Ovary (tissue), 9 donors: ENCODE results near the gene MBNL1. TPM values are rescaled to one million over a fixed set of nuclear protein-coding genes. Genes with fewer than 3 reads are reported as not detected.
A peak's percentile ranks its signal among the peaks of the same experiment; 100 is the strongest.

Source experiments
- DNase-seq, 5 donors: peaks; one replicate each; pipeline ENCODE4 v3.0.0-alpha.2; 2019 to 2020
- H3K27ac ChIP-seq, 2 donors: fragments of 200-600 bp; one replicate each; pipeline versions ENCODE4 v1.5.1 to v1.8.0; 2019 to 2022
- H3K27me3 ChIP-seq: fragments of 200-600 bp; one replicate; pipeline ENCODE4 v1.8.0; 2022
- H3K36me3 ChIP-seq: fragments of 200-600 bp; sonication (generic); one replicate; pipeline ENCODE4 v1.5.1; 2019
- H3K4me1 ChIP-seq: one replicate; pipeline ENCODE4 v1.8.1; 2013; ENCODE audit warnings: mild to moderate bottlenecking, moderate library complexity; ENCODE audit not compliant: insufficient read depth
- H3K4me3 ChIP-seq: fragments of 200-600 bp; sonication (generic); one replicate; pipeline ENCODE4 v1.5.1; 2017
- H3K9me3 ChIP-seq, 2 donors: fragments of 200-600 bp in 1 of 2; sonication (generic) in 1 of 2; one replicate each; pipeline versions ENCODE4 v1.5.1 to v1.8.1; 2013 to 2019; ENCODE audit warnings: mild to moderate bottlenecking in 1 of 2, moderate library complexity in 1 of 2
- EP300 ChIP-seq: sonication (generic); formaldehyde crosslinking; IDR thresholded peaks from one replicate; pipeline ENCODE4 v1.6.1; 2017; ENCODE audit warnings: antibody characterized with exemption
- POLR2A ChIP-seq: fragments of 450-650 bp; IDR thresholded peaks from one replicate; pipeline ENCODE4 v1.6.1; 2017; ENCODE audit warnings: antibody characterized with exemption, mild to moderate bottlenecking, moderate library complexity
- whole genome bisulfite sequencing, 3 donors: extraction: QIAGEN DNeasy Blood & Tissue Kit in 1 of 3; methylation state at CpG; one replicate each; pipeline versions ENCODE4 v1.1.5 to v1.1.7; 2013 to 2017; 5-methylcytosine and 5-hydroxymethylcytosine counted together
- intact Hi-C, 4 donors: fragments of 100-400 bp; cut with DNase I; formaldehyde crosslinking; loops; one replicate each; pipeline versions ENCODE4 v1.11.0 to v1.15.1; 2022 to 2023
- polyA plus RNA-seq, 2 donors: library from polyadenylated mRNA; stranded (reverse); fragments of 200-250 nt in 1 of 2; fragments of 350-450 nt in 1 of 2; fragmentation: Illumina TruSeq in 1 of 2; extraction: RNeasy Lipid Tissue Mini Kit (QIAGEN cat#74804) in 1 of 2; gene quantifications; one replicate each; pipeline ENCODE4 v1.2.3, GENCODE V29; 2013 to 2014
- total RNA-seq, 7 donors: library from RNA; depleted of rRNA in 2 of 7; stranded (reverse); fragments of >200 nt in 2 of 7; fragmentation: NEBNext Ultra II Directional in 3 of 7; extraction: Animal tissue kit (Norgen Biotek cat#: 25700) in 3 of 7; gene quantifications; one replicate each; pipeline versions ENCODE4 v1.1.0 to v1.2.4, GENCODE V29; 2016 to 2023
- TF ChIP-seq, protein P1 (sequence below), 3 donors: fragments of 450-650 bp in 2 of 3; fragments of 200-600 bp in 1 of 3; IDR thresholded peaks; one replicate each; pipeline versions ENCODE4 v1.5.1 to v1.8.0; 2016 to 2022; ENCODE audit warnings: antibody characterized with exemption in 3 of 3, mild to moderate bottlenecking in 1 of 3
- donor health status: DM: no; HTN: no; CAD: no; lungs with moderate emphysema.
- donor health status: DM: no; HTN: no; CAD: no.
- donor health status: Bipolar disorder and iron deficiency.
- donor health status: DM: yes; HTN: yes; CAD: no.
- donor health status: DM: no; HTN: no; CAD: no.
- donor health status: DM: yes; HTN: yes; CAD: no.

The MBNL1 gene
- total and polyA plus RNA-seq, 9 donors = 39.7 to 152 (median 123) TPM

DNA sequence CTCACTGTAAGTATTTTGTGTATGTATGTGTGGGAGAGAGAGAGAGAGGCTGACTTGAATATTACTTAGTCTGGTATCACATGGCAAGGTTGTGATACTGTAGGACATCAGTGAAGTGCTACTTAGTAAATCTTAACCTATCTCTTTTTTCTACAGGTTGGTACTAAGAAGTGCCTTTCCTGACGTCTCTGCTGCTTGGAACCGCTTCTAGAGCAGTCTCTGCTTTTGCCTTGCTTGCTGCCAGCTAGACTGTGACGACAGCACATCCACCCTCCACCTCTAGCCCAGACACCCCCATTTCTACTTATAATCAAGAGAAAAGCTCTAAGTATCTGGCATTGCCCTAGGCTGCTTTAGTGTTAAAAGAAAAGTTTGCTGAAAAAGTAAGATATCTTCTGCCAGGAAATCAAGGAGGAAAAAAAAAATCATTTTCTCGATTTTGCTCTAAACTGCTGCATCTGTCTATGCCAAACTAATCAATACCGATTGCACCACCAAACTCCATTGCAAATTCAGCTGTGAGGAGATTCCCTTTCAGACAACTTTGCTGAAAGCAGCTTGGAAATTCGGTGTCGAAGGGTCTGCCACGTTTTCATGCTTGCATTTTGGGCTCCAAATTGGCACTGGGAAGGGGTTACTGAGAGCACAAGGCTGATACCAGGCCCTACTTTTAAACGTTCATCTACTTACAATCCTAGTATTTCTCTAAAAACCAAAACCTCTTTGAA lies 30.7 kb downstream of the MBNL1 start:
- intact Hi-C loops = loop anchor here in 1 of 4 donors (2.0 kb wide), 1 partner anchor 31 kb away; the partner anchor contains the start of gene MBNL1
- H3K9me3 ChIP-seq = no peaks in the 10 kb centered on the region
- H3K27ac ChIP-seq = peak overlapping the region; percentile 69 to 83
- peak in 1 of 5 donors; percentile 42 for DNase-seq
- peak overlapping the region; percentile 39 for H3K4me3 ChIP-seq
- WGBS, 3 donors = 14 to 21% (median 18%) methylated on average over 9 of the region's 9 CpGs
- TF ChIP-seq, protein P1, sequence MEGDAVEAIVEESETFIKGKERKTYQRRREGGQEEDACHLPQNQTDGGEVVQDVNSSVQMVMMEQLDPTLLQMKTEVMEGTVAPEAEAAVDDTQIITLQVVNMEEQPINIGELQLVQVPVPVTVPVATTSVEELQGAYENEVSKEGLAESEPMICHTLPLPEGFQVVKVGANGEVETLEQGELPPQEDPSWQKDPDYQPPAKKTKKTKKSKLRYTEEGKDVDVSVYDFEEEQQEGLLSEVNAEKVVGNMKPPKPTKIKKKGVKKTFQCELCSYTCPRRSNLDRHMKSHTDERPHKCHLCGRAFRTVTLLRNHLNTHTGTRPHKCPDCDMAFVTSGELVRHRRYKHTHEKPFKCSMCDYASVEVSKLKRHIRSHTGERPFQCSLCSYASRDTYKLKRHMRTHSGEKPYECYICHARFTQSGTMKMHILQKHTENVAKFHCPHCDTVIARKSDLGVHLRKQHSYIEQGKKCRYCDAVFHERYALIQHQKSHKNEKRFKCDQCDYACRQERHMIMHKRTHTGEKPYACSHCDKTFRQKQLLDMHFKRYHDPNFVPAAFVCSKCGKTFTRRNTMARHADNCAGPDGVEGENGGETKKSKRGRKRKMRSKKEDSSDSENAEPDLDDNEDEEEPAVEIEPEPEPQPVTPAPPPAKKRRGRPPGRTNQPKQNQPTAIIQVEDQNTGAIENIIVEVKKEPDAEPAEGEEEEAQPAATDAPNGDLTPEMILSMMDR (IDR thresholded peaks at IDR 0.05) = no peak
- TF ChIP-seq EP300 = no peak
- no peaks in the 10 kb centered on the region for H3K27me3 ChIP-seq
- peaks cover 5% of the 10 kb centered on the region for H3K4me1 ChIP-seq
- H3K36me3 ChIP-seq = no peaks in the 10 kb centered on the region

DNA sequence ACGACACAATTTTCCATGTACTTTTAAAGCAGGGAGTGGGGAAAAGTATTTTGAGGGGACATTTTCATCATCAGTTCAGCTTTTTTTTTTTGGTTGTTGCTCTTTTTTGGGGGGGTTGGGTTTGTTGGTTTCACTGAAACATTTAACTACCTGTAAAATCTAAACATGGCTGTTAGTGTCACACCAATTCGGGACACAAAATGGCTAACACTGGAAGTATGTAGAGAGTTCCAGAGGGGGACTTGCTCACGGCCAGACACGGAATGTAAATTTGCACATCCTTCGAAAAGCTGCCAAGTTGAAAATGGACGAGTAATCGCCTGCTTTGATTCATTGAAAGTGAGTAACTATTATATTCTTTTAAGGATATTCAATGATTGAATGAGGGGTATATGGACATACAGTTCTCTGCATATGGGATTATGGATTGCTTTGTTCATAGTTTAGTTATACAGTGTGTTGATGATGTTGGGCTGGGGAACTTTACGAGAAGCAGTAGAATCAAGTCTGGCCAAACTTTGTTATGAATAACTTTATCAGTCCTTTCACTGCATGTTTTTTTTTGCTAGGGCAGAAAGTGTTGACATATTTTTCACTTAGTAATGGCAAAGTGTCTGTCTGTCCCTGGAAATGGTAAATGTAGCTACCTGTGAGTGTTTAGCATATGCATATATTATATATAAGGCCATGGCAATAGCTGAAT lies 31.5 kb downstream of the MBNL1 start:
- Histone ChIP-seq H3K9me3 (no peaks in the 10 kb centered on the region), H3K36me3 (no peaks in the 10 kb centered on the region), H3K4me1 (peaks cover 5% of the 10 kb centered on the region), H3K27ac (peak overlapping the region in 1 of 2 donors; percentile 69), H3K27me3 (no peaks in the 10 kb centered on the region), H3K4me3 (peak overlapping the region; percentile 39)
- WGBS, 3 donors = 16 to 24% (median 16%) methylated on average over 8 of the region's 8 CpGs
- intact Hi-C loops = no loop called here
- DNase-seq = no peak
- TF ChIP-seq POLR2A (no peak), EP300 (no peak)
- TF ChIP-seq, protein P1 (IDR thresholded peaks at IDR 0.05) = no peak

DNA sequence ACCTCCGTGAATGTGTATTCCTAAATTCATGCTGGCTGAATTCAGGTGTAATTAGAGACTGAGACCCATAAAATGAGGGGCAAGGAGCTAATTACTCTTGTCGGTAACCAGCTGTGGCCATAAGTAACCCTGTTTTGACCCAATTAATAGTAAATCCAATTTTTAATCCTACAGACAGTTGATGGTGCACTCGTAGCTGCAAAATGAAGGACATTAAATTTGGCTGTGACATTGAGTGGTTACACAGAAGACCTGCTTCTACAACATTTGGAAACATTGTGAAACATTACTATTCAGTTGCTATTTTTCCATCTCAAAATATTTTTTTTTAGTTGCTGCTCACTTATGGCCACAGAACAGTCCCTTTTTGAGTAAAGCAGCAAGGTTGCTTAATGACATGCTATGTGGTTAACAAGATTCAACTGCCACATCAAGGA lies 33.0 kb downstream of the MBNL1 start:
- WGBS, 3 donors = 44 to 49% (median 45%) methylated on average over 3 of the region's 3 CpGs
- intact Hi-C loops = no loop called here
- Histone ChIP-seq H3K9me3 (no peaks in the 10 kb centered on the region), H3K27ac (peak overlapping the region in 1 of 2 donors; percentile 66), H3K4me3 (peak overlapping the region; percentile 39), H3K36me3 (no peaks in the 10 kb centered on the region), H3K27me3 (no peaks in the 10 kb centered on the region), H3K4me1 (peaks cover 3% of the 10 kb centered on the region)
- no peak for TF ChIP-seq POLR2A
- TF ChIP-seq EP300 = no peak
- TF ChIP-seq, protein P1 (IDR thresholded peaks at IDR 0.05) = no peak
- no peak for DNase-seq

DNA sequence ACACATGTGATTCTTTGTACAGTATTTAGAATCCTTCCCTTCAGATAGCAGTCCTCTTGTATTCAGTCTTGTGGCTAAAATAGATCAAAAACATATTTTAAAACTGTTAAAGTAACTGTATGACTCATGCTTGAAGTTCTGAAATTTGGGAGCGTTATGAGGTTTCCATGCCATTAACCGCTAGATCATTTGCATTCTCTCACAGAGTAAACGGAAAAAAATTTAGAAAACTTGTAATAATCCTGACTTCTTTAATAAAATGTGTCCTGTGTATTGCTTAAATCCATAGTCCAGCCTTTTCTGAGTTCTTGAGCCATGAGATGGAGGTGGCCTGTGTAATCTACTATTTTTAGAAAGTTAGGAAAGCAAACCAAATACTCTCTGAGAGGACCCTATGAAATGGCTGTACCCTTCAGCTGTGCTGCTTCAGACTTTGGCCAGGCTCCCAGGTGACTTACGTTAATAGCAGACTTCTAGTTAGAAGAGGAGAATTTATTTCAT lies 33.8 kb downstream of the MBNL1 start:
- intact Hi-C loops = no loop called here
- TF ChIP-seq, protein P1 (IDR thresholded peaks at IDR 0.05) = no peak
- TF ChIP-seq EP300 (no peak), POLR2A (no peak)
- no peaks in the 10 kb centered on the region for H3K36me3 ChIP-seq

More for the DNA sequence above, 33.8 kb downstream of the MBNL1 start:
- DNase-seq = peak; percentile 69 to 87 (median 77)
- no peaks in the 10 kb centered on the region for H3K9me3 ChIP-seq
- H3K4me3 ChIP-seq = no peak overlapping the region
- peak overlapping the region in 1 of 2 donors; percentile 66 for H3K27ac ChIP-seq
- H3K4me1 ChIP-seq = peaks cover 5% of the 10 kb centered on the region
- H3K27me3 ChIP-seq = no peaks in the 10 kb centered on the region
- WGBS, 3 donors = 5 to 11% (median 5%) methylated on average over 4 of the region's 4 CpGs
